ENCODE results near the gene FGF10. TPM values are rescaled to one million over a fixed set of nuclear protein-coding genes. Genes with fewer than 3 reads are reported as not detected.

FGF10 gene
- total RNA-seq, 6 experiments from 2014 or later = 0.11 to 0.12 TPM; not detected in 4

DNA sequence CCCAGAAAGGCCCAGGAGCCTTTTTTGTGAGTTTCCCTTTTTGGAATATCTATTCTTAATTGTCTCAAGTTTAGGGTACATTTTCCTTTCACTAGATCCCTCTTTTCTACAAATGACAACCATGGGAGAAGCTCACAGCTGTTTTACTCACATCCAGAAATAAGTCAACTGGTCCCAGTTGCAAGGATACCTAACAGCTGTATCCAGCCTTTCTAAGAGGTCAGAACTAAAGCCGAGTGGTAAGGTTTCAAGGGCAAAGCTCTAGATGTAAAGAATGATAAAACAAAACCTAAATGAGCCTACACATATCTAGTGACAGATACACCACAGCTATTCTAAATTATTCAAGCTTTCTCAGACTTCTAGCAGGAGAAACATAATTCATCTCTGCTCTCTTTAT lies 4.4 kb downstream of the FGF10 start:
- DNase-seq (no peak), ATAC-seq (no peak)
- Histone ChIP-seq H3K36me3 (no peaks in the 10 kb centered on the region), H3K4me1 (peaks cover 0 to 10% (median 0%) of the 10 kb centered on the region in 4 donors), H3K4me3 (no peak overlapping the region), H3K27me3 (peaks cover 4 to 12% of the 10 kb centered on the region in 2 donors), H3K9me3 (no peaks in the 10 kb centered on the region), H3K27ac (no peak overlapping the region)
- no peak for TF ChIP-seq POLR2A (IDR thresholded peaks at IDR 0.05)
- TF ChIP-seq, protein P1, sequence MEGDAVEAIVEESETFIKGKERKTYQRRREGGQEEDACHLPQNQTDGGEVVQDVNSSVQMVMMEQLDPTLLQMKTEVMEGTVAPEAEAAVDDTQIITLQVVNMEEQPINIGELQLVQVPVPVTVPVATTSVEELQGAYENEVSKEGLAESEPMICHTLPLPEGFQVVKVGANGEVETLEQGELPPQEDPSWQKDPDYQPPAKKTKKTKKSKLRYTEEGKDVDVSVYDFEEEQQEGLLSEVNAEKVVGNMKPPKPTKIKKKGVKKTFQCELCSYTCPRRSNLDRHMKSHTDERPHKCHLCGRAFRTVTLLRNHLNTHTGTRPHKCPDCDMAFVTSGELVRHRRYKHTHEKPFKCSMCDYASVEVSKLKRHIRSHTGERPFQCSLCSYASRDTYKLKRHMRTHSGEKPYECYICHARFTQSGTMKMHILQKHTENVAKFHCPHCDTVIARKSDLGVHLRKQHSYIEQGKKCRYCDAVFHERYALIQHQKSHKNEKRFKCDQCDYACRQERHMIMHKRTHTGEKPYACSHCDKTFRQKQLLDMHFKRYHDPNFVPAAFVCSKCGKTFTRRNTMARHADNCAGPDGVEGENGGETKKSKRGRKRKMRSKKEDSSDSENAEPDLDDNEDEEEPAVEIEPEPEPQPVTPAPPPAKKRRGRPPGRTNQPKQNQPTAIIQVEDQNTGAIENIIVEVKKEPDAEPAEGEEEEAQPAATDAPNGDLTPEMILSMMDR (IDR thresholded peaks at IDR 0.05) = no peak
- intact Hi-C loops (cut with DNase I) = no loop called here
- 21% methylated on average over 1 of the region's 1 CpG for WGBS (ENCODE audit: insufficient coverage, low coverage, low lambda C conversion rate, missing lambda C conversion rate)

DNA sequence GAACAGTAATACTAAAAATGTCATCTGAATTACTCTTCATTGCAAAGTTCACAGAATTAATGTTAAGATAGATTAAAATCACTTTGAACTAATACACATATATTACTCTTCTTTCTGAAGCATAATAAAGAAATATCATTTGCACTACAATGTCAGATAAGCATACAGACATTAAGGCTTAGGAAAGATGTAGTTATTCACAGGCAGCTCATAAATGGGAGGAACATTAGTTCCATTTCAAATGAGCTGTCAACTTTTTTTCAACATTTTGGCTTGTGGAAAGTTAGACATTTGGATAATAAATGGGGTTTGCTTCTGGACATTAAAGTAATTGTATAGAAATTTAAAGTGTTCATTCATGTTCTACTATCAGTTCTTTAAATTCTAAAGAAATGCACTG lies 6.3 kb downstream of the FGF10 start:
- H3K4me1 ChIP-seq = no peaks in the 10 kb centered on the region
- no peak overlapping the region for H3K4me3 ChIP-seq
- TF ChIP-seq POLR2A (IDR thresholded peaks at IDR 0.05) = no peak
- TF ChIP-seq, protein P1 (IDR thresholded peaks at IDR 0.05) = no peak
- intact Hi-C loops (cut with DNase I) = no loop called here
- ATAC-seq = no peak
- H3K27ac ChIP-seq = no peak overlapping the region
- DNase-seq = no peak
- H3K27me3 ChIP-seq = peaks cover 4 to 12% of the 10 kb centered on the region in 2 donors
- H3K9me3 ChIP-seq = no peaks in the 10 kb centered on the region
- no peaks in the 10 kb centered on the region for H3K36me3 ChIP-seq

GRCh38 chr5:44377057-44377456 lies 12.2 kb downstream of the FGF10 start:
- Histone ChIP-seq H3K27ac (no peak overlapping the region), H3K4me3 (no peak overlapping the region), H3K36me3 (no peaks in the 10 kb centered on the region), H3K9me3 (no peaks in the 10 kb centered on the region), H3K4me1 (no peaks in the 10 kb centered on the region), H3K27me3 (no peaks in the 10 kb centered on the region)
- ATAC-seq = no peak
- TF ChIP-seq, protein P1 (IDR thresholded peaks at IDR 0.05) = no peak
- no peak for TF ChIP-seq POLR2A (IDR thresholded peaks at IDR 0.05)
- 19% methylated on average over 2 of the region's 2 CpGs for WGBS (ENCODE audit: insufficient coverage, low coverage, low lambda C conversion rate, missing lambda C conversion rate)
- no peak for DNase-seq
- intact Hi-C loops (cut with DNase I) = no loop called here

- no peaks in the 10 kb centered on the region for H3K27me3 ChIP-seq
- no peak overlapping the region for H3K27ac ChIP-seq
- ATAC-seq = no peak
- H3K4me1 ChIP-seq = no peaks in the 10 kb centered on the region
- DNase-seq = no peak
- no peaks in the 10 kb centered on the region for H3K9me3 ChIP-seq
- intact Hi-C loops (cut with DNase I) = no loop called here
- TF ChIP-seq, protein P1 (IDR thresholded peaks at IDR 0.05) = no peak
- no peak for TF ChIP-seq POLR2A (IDR thresholded peaks at IDR 0.05)
- no peaks in the 10 kb centered on the region for H3K36me3 ChIP-seq
- no peak overlapping the region for H3K4me3 ChIP-seq
- 35% methylated on average over 3 of the region's 4 CpGs for WGBS (ENCODE audit: insufficient coverage, low coverage, low lambda C conversion rate, missing lambda C conversion rate)
These were observed 17.2 kb downstream of the FGF10 start for GRCh38 chr5:44372028-44372427.

GRCh38 chr5:44367203-44367602 lies 22.0 kb downstream of the FGF10 start:
- DNase-seq (no peak), ATAC-seq (no peak)
- Histone ChIP-seq H3K27ac (no peak overlapping the region), H3K27me3 (no peaks in the 10 kb centered on the region), H3K9me3 (no peaks in the 10 kb centered on the region), H3K36me3 (no peaks in the 10 kb centered on the region), H3K4me3 (no peak overlapping the region), H3K4me1 (no peaks in the 10 kb centered on the region)
- intact Hi-C loops (cut with DNase I) = no loop called here
- TF ChIP-seq, protein P1 (IDR thresholded peaks at IDR 0.05) = no peak
- no peak for TF ChIP-seq POLR2A (IDR thresholded peaks at IDR 0.05)
- WGBS (ENCODE audit: insufficient coverage, low coverage, low lambda C conversion rate, missing lambda C conversion rate) = 13% methylated on average over 1 of the region's 1 CpG
